HepG2 (cell line): ENCODE data around the gene AFF4. TPM values are rescaled to one million over a fixed set of nuclear protein-coding genes. Genes with fewer than 3 reads are reported as not detected.

Experiments used
- CC2D1A ChIP-seq: sonication (generic); formaldehyde crosslinking; IDR thresholded peaks from 2 replicates; pipeline ENCODE4 v1.8.1; 2023; ENCODE audit warnings: mild to moderate bottlenecking, missing genetic modification reagents
- FOXK2 ChIP-seq: fragments of 450-650 bp; IDR thresholded peaks from 2 replicates; pipeline ENCODE4 v1.6.1; 2016
- FOXM1 ChIP-seq: sonication (generic); formaldehyde crosslinking; IDR thresholded peaks from 2 replicates; pipeline ENCODE4 v1.5.0; 2020; ENCODE audit warnings: missing genetic modification reagents
- KDM5A ChIP-seq: fragments of 200-600 bp; sonication (generic); IDR thresholded peaks from 2 replicates; pipeline ENCODE4 v1.7.0; 2018; ENCODE audit warnings: antibody characterized with exemption, mild to moderate bottlenecking, low read length, borderline replicate concordance
- MAFF ChIP-seq: IDR thresholded peaks from 2 replicates; pipeline ENCODE4 v1.6.1; 2011; ENCODE audit warnings: low read depth, low read length, improper control_type of control experiment
- MAZ ChIP-seq, 2 experiments: sonication (generic) in 1 of 2; formaldehyde crosslinking in 1 of 2; IDR thresholded peaks; 2 replicates each; pipeline versions ENCODE4 v1.5.0 to v1.6.1; 2012 to 2020; ENCODE audit warnings: low read depth in 2 of 2, mild to moderate bottlenecking in 2 of 2, borderline replicate concordance in 1 of 2, improper control_type of control experiment in 1 of 2, low read length in 1 of 2, missing genetic modification reagents in 1 of 2, moderate library complexity in 1 of 2
- MED13 ChIP-seq: sonication (generic); formaldehyde crosslinking; IDR thresholded peaks from 2 replicates; pipeline ENCODE4 v1.5.0; 2020; ENCODE audit warnings: missing genetic modification reagents
- MZF1 ChIP-seq: sonication (generic); formaldehyde crosslinking; IDR thresholded peaks from 2 replicates; pipeline ENCODE4 v1.8.1; 2023; ENCODE audit warnings: mild to moderate bottlenecking, missing genetic modification reagents, borderline replicate concordance
- POGZ ChIP-seq: sonication (generic); formaldehyde crosslinking; IDR thresholded peaks from 2 replicates; pipeline ENCODE4 v1.4.0; 2020; ENCODE audit warnings: mild to moderate bottlenecking, missing genetic modification reagents
- SATB2 ChIP-seq: sonication (generic); formaldehyde crosslinking; IDR thresholded peaks from 2 replicates; pipeline ENCODE4 v1.5.0; 2020; ENCODE audit warnings: missing genetic modification reagents
- SOX5 ChIP-seq: IDR thresholded peaks from 2 replicates; pipeline ENCODE4 v1.6.1; 2016; ENCODE audit warnings: borderline replicate concordance
- STAG1 ChIP-seq: sonication (generic); formaldehyde crosslinking; IDR thresholded peaks from 2 replicates; pipeline ENCODE4 v1.4.0; 2020; ENCODE audit warnings: missing genetic modification reagents
- WIZ ChIP-seq: sonication (generic); formaldehyde crosslinking; IDR thresholded peaks from 2 replicates; pipeline ENCODE4 v1.5.1; 2020; ENCODE audit warnings: mild to moderate bottlenecking, missing genetic modification reagents
- ZFP41 ChIP-seq: sonication (generic); formaldehyde crosslinking; IDR thresholded peaks from 2 replicates; pipeline ENCODE4 v1.4.0; 2020; ENCODE audit warnings: mild to moderate bottlenecking, missing genetic modification reagents, borderline replicate concordance
- ZMYM2 ChIP-seq: sonication (generic); formaldehyde crosslinking; IDR thresholded peaks from 2 replicates; pipeline ENCODE4 v1.8.0; 2022; ENCODE audit warnings: mild to moderate bottlenecking, missing genetic modification reagents
- ZNF17 ChIP-seq: sonication (generic); formaldehyde crosslinking; IDR thresholded peaks from 2 replicates; pipeline ENCODE4 v1.5.0; 2020; ENCODE audit warnings: mild to moderate bottlenecking, missing genetic modification reagents
- ZNF20 ChIP-seq: sonication (generic); formaldehyde crosslinking; IDR thresholded peaks from 2 replicates; pipeline ENCODE4 v1.4.0; 2020; ENCODE audit warnings: mild to moderate bottlenecking, moderate library complexity, missing genetic modification reagents
- ZNF205 ChIP-seq: IDR thresholded peaks from 2 replicates; pipeline ENCODE4 v1.6.1; 2018; ENCODE audit warnings: missing biosample characterization, missing genetic modification reagents
- ZNF263 ChIP-seq: sonication (generic); formaldehyde crosslinking; IDR thresholded peaks from 2 replicates; pipeline ENCODE4 v1.4.0; 2020; ENCODE audit warnings: missing genetic modification reagents
- ZNF558 ChIP-seq: sonication (generic); formaldehyde crosslinking; IDR thresholded peaks from 2 replicates; pipeline ENCODE4 v1.9.0; 2022; ENCODE audit warnings: mild to moderate bottlenecking, missing genetic modification reagents, borderline replicate concordance
- ZNF629 ChIP-seq: sonication (generic); formaldehyde crosslinking; conservative IDR thresholded peaks from 2 replicates; pipeline ENCODE4 v1.5.0; 2020; ENCODE audit warnings: missing genetic modification reagents
- ZNF724P ChIP-seq: sonication (generic); formaldehyde crosslinking; IDR thresholded peaks from 2 replicates; pipeline ENCODE4 v1.8.0; 2022; ENCODE audit warnings: missing genetic modification reagents, borderline replicate concordance
- ZNF780A ChIP-seq: sonication (generic); formaldehyde crosslinking; IDR thresholded peaks from 2 replicates; pipeline ENCODE4 v1.8.0; 2022; ENCODE audit warnings: mild to moderate bottlenecking, missing genetic modification reagents, moderate library complexity
- ZNF782 ChIP-seq: sonication (generic); formaldehyde crosslinking; IDR thresholded peaks from 2 replicates; pipeline ENCODE4 v1.4.0; 2020; ENCODE audit warnings: missing genetic modification reagents, mild to moderate bottlenecking, borderline replicate concordance
- polyA plus RNA-seq, 8 experiments: library from polyadenylated mRNA; depleted of rRNA in 3 of 8; stranded (reverse) in 7 of 8; unstranded in 1 of 8; fragments of >200 nt; fragmentation: Illumina TruSeq in 4 of 8; extraction: Trizol in 4 of 8; gene quantifications; 2 replicates each; pipeline versions ENCODE4 v1.2.1 to v1.2.3, GENCODE V29; 2011 to 2016; ENCODE audit warnings: low read depth in 4 of 8, missing spikeins in 1 of 8, mixed read lengths in 1 of 8; ENCODE audit not compliant: insufficient read depth in 1 of 8
- total RNA-seq, 5 experiments: library from RNA; depleted of rRNA; stranded (reverse); fragments of >200 nt; fragmentation: Illumina TruSeq; extraction: Trizol; gene quantifications; 2 replicates each; pipeline ENCODE4 v1.2.3, GENCODE V29; 2016; ENCODE audit warnings: low read depth in 1 of 5
- TF ChIP-seq, protein P1 (sequence below): sonication (generic); formaldehyde crosslinking; IDR thresholded peaks from 2 replicates; pipeline ENCODE4 v1.5.1; 2020; ENCODE audit warnings: mild to moderate bottlenecking, moderate library complexity, missing genetic modification reagents
- TF ChIP-seq, protein P2 (sequence below): sonication (generic); formaldehyde crosslinking; IDR thresholded peaks from 2 replicates; pipeline ENCODE4 v1.8.1; 2023; ENCODE audit warnings: missing genetic modification reagents, mild to moderate bottlenecking, borderline replicate concordance
- TF ChIP-seq, protein P3 (sequence below): sonication (generic); formaldehyde crosslinking; IDR thresholded peaks from 2 replicates; pipeline ENCODE4; 2020; ENCODE audit warnings: missing genetic modification reagents, mild to moderate bottlenecking, borderline replicate concordance

Gene AFF4
- total and polyA plus RNA-seq, 2 of the 13 experiments (the other 11 are each of a cell fraction or from before 2014, with no cell fraction given): 22.1 to 25.5 TPM

DNA sequence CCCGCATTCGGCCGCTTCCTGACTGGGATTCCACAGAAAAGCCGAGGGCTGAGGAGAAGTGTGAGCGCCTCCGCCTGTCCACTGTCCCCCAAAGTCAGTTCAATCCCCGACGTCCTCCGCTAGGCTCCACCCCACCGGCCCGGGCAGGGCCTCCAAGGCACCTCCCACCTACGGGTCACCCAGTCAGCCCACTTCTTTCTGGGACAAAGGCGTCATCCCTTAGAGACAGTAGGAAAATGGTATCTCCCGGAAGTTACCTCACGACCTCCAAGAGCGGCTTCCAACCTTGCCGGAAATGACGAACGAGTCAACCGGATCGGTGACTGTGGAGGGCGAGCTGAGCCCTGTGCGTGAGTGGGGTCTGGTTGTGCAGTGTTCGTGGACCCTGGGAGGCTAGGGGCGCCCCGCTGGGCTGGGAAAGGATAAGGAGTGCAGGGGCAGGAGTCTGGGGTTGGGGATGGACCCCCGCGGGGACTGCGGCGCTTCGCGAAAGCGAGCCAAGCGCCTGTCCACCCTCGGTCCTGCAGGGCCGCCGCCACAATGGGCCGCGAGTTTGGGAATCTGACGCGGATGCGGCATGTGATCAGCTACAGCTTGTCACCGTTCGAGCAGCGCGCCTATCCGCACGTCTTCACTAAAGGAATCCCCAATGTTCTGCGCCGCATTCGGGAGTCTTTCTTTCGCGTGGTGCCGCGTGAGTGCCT, 96.9 kb downstream of the AFF4 start, which contains the start of the genes GDF9 and UQCRQ (continued):
- TF ChIP-seq ZNF780A: no peak
- peak; percentile 84 for TF ChIP-seq STAG1 (CRISPR knock-in tag)
- peak; percentile 64; the same call in 1 of the 2 replicates for TF ChIP-seq ZFP41 (CRISPR knock-in tag)
- TF ChIP-seq MAFF: peak; percentile 6; the same call in 1 of the 2 replicates
- TF ChIP-seq CC2D1A (CRISPR knock-in tag): no peak
- TF ChIP-seq, protein P1, sequence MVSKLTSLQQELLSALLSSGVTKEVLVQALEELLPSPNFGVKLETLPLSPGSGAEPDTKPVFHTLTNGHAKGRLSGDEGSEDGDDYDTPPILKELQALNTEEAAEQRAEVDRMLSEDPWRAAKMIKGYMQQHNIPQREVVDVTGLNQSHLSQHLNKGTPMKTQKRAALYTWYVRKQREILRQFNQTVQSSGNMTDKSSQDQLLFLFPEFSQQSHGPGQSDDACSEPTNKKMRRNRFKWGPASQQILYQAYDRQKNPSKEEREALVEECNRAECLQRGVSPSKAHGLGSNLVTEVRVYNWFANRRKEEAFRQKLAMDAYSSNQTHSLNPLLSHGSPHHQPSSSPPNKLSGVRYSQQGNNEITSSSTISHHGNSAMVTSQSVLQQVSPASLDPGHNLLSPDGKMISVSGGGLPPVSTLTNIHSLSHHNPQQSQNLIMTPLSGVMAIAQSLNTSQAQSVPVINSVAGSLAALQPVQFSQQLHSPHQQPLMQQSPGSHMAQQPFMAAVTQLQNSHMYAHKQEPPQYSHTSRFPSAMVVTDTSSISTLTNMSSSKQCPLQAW (CRISPR knock-in tag): peak; percentile 95
- no peak for TF ChIP-seq ZNF782 (CRISPR knock-in tag)
- TF ChIP-seq KDM5A: peak; percentile 92
- TF ChIP-seq ZNF558 (CRISPR knock-in tag): peak; percentile 35; the same call in 1 of the 2 replicates
- TF ChIP-seq MED13 (CRISPR knock-in tag): 0 out of 2 replicates have a peak, but pooled peaks have one; percentile 68
- peak; percentile 37; the same call in 1 of the 2 replicates for TF ChIP-seq ZNF205 (CRISPR knock-in tag)
- peak; percentile 93 for TF ChIP-seq ZMYM2 (CRISPR knock-in tag)
- peak; percentile 72 for TF ChIP-seq SOX5 (CRISPR knock-in tag)
- TF ChIP-seq WIZ (CRISPR knock-in tag): peak; percentile 13; the same call in 1 of the 2 replicates
- TF ChIP-seq FOXK2: peak; percentile 82
- no peak; the same call in 1 of the 2 replicates for TF ChIP-seq MAZ (IDR thresholded peaks at IDR 0.05; ENCODE audit: borderline replicate concordance, low read depth, low read length)
- peak; percentile 87 for TF ChIP-seq MAZ (CRISPR knock-in tag; IDR thresholded peaks at IDR 0.05; ENCODE audit: low read depth)
- TF ChIP-seq SATB2 (CRISPR knock-in tag): 0 out of 2 replicates have a peak, but pooled peaks have one; percentile 12
- TF ChIP-seq ZNF724P: no peak
- peak; percentile 87 for TF ChIP-seq POGZ (CRISPR knock-in tag)
- TF ChIP-seq ZNF263 (CRISPR knock-in tag): no peak
- TF ChIP-seq MZF1: no peak
- TF ChIP-seq, protein P2, sequence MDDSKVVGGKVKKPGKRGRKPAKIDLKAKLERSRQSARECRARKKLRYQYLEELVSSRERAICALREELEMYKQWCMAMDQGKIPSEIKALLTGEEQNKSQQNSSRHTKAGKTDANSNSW (CRISPR knock-in tag): no peak
- no peak for TF ChIP-seq ZNF17 (CRISPR knock-in tag)
- no peak for TF ChIP-seq FOXM1 (CRISPR knock-in tag)
- no peak for TF ChIP-seq ZNF20 (CRISPR knock-in tag)
- no peak; the same call in 1 of the 2 replicates for TF ChIP-seq ZNF629 (CRISPR knock-in tag)
- TF ChIP-seq, protein P3, sequence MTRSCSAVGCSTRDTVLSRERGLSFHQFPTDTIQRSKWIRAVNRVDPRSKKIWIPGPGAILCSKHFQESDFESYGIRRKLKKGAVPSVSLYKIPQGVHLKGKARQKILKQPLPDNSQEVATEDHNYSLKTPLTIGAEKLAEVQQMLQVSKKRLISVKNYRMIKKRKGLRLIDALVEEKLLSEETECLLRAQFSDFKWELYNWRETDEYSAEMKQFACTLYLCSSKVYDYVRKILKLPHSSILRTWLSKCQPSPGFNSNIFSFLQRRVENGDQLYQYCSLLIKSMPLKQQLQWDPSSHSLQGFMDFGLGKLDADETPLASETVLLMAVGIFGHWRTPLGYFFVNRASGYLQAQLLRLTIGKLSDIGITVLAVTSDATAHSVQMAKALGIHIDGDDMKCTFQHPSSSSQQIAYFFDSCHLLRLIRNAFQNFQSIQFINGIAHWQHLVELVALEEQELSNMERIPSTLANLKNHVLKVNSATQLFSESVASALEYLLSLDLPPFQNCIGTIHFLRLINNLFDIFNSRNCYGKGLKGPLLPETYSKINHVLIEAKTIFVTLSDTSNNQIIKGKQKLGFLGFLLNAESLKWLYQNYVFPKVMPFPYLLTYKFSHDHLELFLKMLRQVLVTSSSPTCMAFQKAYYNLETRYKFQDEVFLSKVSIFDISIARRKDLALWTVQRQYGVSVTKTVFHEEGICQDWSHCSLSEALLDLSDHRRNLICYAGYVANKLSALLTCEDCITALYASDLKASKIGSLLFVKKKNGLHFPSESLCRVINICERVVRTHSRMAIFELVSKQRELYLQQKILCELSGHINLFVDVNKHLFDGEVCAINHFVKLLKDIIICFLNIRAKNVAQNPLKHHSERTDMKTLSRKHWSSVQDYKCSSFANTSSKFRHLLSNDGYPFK (CRISPR knock-in tag): peak; percentile 82
